SK-N-SH (cell line): Measurements from ENCODE around the gene AOC1. TPM values are rescaled to one million over a fixed set of nuclear protein-coding genes. Genes with fewer than 3 reads are reported as not detected.

Experiments used
- CTCF ChIA-PET: fragments of 300-600, 350-600 bp; formaldehyde crosslinking; extraction: SDS; loops from one replicate; lab custom pipeline; 2021; lab: Yijun Ruan, JAX
- POLR2A ChIA-PET: fragments of 350-600 bp; sonication (Branson Sonifier 250); formaldehyde crosslinking; extraction: SDS; loops from one replicate; lab custom pipeline; 2020; ENCODE audit warnings: antibody characterized with exemption, inconsistent platforms; lab: Yijun Ruan, JAX
- DNase-seq: peaks from one replicate; pipeline ENCODE4 v3.0.0; 2012
- H2AFZ ChIP-seq: fragments of 200-600 bp; sonication (generic); 2 replicates; pipeline ENCODE4 v1.8.1; 2016; ENCODE audit warnings: antibody characterized with exemption, mild to moderate bottlenecking, low read depth
- H3F3A ChIP-seq: fragments of 200-600 bp; sonication (generic); replicated peaks from 2 replicates; pipeline ENCODE3; 2016; ENCODE audit warnings: antibody characterized with exemption, mild to moderate bottlenecking; ENCODE audit not compliant: insufficient read depth
- H3K27ac ChIP-seq, 2 experiments: fragments of 200-500 bp in 1 of 2; fragments of 200-600 bp in 1 of 2; sonication (Bioruptor generic) in 1 of 2; sonication (generic), shearing (Covaris generic) in 1 of 2; 2 replicates each; pipeline versions ENCODE4 v1.5.1 to v1.6.1; 2014 to 2016; ENCODE audit warnings: low read depth in 2 of 2, inconsistent platforms in 1 of 2, low read length in 1 of 2, mild to moderate bottlenecking in 1 of 2, mixed read lengths in 1 of 2
- H3K27me3 ChIP-seq: fragments of 200-600 bp; sonication (generic), shearing (Covaris generic); 2 replicates; pipeline ENCODE4 v1.6.1; 2016; ENCODE audit warnings: mixed run types; ENCODE audit not compliant: insufficient read depth
- H3K36me3 ChIP-seq, 2 experiments: fragments of 200-500 bp in 1 of 2; fragments of 200-600 bp in 1 of 2; sonication (Bioruptor generic) in 1 of 2; sonication (generic) in 1 of 2; replicated peaks in 1 of 2; 2 replicates each; pipeline versions ENCODE3 to v1.5.1; 2014 to 2016; ENCODE audit warnings: low read length in 1 of 2, mild to moderate bottlenecking in 1 of 2; ENCODE audit not compliant: insufficient read depth in 2 of 2, control insufficient read depth in 1 of 2
- H3K4me1 ChIP-seq, 2 experiments: fragments of 200-500 bp in 1 of 2; fragments of 200-600 bp in 1 of 2; sonication (Bioruptor generic) in 1 of 2; sonication (generic), shearing (Covaris generic) in 1 of 2; 2 replicates each; pipeline versions ENCODE4 v1.5.1 to v1.6.1; 2014 to 2016; ENCODE audit warnings: low read depth in 1 of 2, low read length in 1 of 2, mixed run types in 1 of 2; ENCODE audit not compliant: insufficient read depth in 2 of 2, control insufficient read depth in 1 of 2
- H3K4me2 ChIP-seq: fragments of 200-600 bp; sonication (generic), shearing (Covaris generic); 2 replicates; pipeline ENCODE4 v1.6.1; 2017; ENCODE audit warnings: mixed run types
- H3K4me3 ChIP-seq, 2 experiments: fragments of 200-500 bp in 1 of 2; fragments of 200-600 bp in 1 of 2; sonication (Bioruptor generic) in 1 of 2; sonication (generic), shearing (Covaris generic) in 1 of 2; 2 replicates each; pipeline versions ENCODE4 v1.5.1 to v1.8.1; 2014 to 2016; ENCODE audit warnings: low read depth in 2 of 2, inconsistent platforms in 1 of 2, low read length in 1 of 2, mild to moderate bottlenecking in 1 of 2, mixed read lengths in 1 of 2, moderate library complexity in 1 of 2
- H3K79me2 ChIP-seq: fragments of 200-600 bp; sonication (generic); 2 replicates; pipeline ENCODE4 v1.8.1; 2017; ENCODE audit warnings: mild to moderate bottlenecking; ENCODE audit not compliant: insufficient read depth
- H3K9ac ChIP-seq: fragments of 200-600 bp; sonication (generic); 2 replicates; pipeline ENCODE4 v1.6.1; 2017; ENCODE audit warnings: mixed run types
- H3K9me2 ChIP-seq: fragments of 200-600 bp; sonication (generic); 2 replicates; pipeline ENCODE4 v1.6.1; 2017; ENCODE audit warnings: mixed run types
- H3K9me3 ChIP-seq: fragments of 200-600 bp; sonication (generic); 2 replicates; pipeline ENCODE4 v1.6.1; 2017; ENCODE audit warnings: mixed run types, mild to moderate bottlenecking, moderate library complexity
- H4K20me1 ChIP-seq: fragments of 200-600 bp; sonication (generic); 2 replicates; pipeline ENCODE4 v1.6.1; 2017; ENCODE audit warnings: mild to moderate bottlenecking, mixed run types; ENCODE audit not compliant: insufficient read depth
- CHD2 ChIP-seq: fragments of 150-350 bp; IDR thresholded peaks from 2 replicates; pipeline ENCODE4 v1.6.1; 2018; ENCODE audit warnings: low read length; ENCODE audit not compliant: partially characterized antibody
- ELF1 ChIP-seq: IDR thresholded peaks from 2 replicates; pipeline ENCODE4 v1.4.0; 2012
- EP300 ChIP-seq, 2 experiments: IDR thresholded peaks; 2 replicates each; pipeline versions ENCODE4 v1.4.0 to v1.6.1; 2012; ENCODE audit warnings: borderline replicate concordance in 1 of 2, low read depth in 1 of 2, low read length in 1 of 2
- EZH2phosphoT487 ChIP-seq: fragments of 200-600 bp; sonication (generic); IDR thresholded peaks from 2 replicates; pipeline ENCODE4 v1.6.1; 2017; ENCODE audit warnings: low read depth, mixed run types, mild to moderate bottlenecking, antibody characterized with exemption, moderate library complexity, borderline replicate concordance
- FOXM1 ChIP-seq: IDR thresholded peaks from 2 replicates; pipeline ENCODE4 v1.4.0; 2012; ENCODE audit warnings: low read depth, mild to moderate bottlenecking
- GATA2 ChIP-seq: sonication (generic); formaldehyde crosslinking; IDR thresholded peaks from 2 replicates; pipeline ENCODE4 v1.5.0; 2020; ENCODE audit warnings: mild to moderate bottlenecking, missing genetic modification reagents
- JUND ChIP-seq: IDR thresholded peaks from 2 replicates; pipeline ENCODE4 v1.4.0; 2012
- MEF2A ChIP-seq: IDR thresholded peaks from 2 replicates; pipeline ENCODE4 v1.4.0; 2012; ENCODE audit warnings: low read depth, borderline replicate concordance
- MXI1 ChIP-seq: IDR thresholded peaks from 2 replicates; pipeline ENCODE4 v1.6.1; 2012; ENCODE audit warnings: mild to moderate bottlenecking, low read depth, low read length, improper control_type of control experiment
- POLR2AphosphoS5 ChIP-seq: IDR thresholded peaks from 2 replicates; pipeline ENCODE4 v1.6.1; 2012; ENCODE audit warnings: low read depth, low read length
- RAD21 ChIP-seq: IDR thresholded peaks from 2 replicates; pipeline ENCODE4 v1.6.1; 2012; ENCODE audit warnings: mild to moderate bottlenecking, low read length
- RCOR1 ChIP-seq: fragments of 150-350 bp; IDR thresholded peaks from 2 replicates; pipeline ENCODE4 v1.6.1; 2017; ENCODE audit warnings: antibody characterized with exemption, low read length
- RFX5 ChIP-seq: IDR thresholded peaks from 2 replicates; pipeline ENCODE4 v1.6.1; 2012; ENCODE audit warnings: mild to moderate bottlenecking, improper control_type of control experiment, low read length
- SIN3A ChIP-seq: IDR thresholded peaks from 2 replicates; pipeline ENCODE4 v1.6.1; 2012; ENCODE audit warnings: low read depth, mild to moderate bottlenecking, low read length, moderate library complexity, borderline replicate concordance
- SMC3 ChIP-seq: IDR thresholded peaks from 2 replicates; pipeline ENCODE4 v1.6.1; 2012; ENCODE audit warnings: low read depth, low read length, improper control_type of control experiment
- TEAD4 ChIP-seq: IDR thresholded peaks from 2 replicates; pipeline ENCODE4 v1.4.0; 2012; ENCODE audit warnings: mild to moderate bottlenecking, borderline replicate concordance; ENCODE audit not compliant: insufficient read depth
- YY1 ChIP-seq: IDR thresholded peaks from 2 replicates; pipeline ENCODE4 v1.4.0; 2012; ENCODE audit warnings: low read depth, mild to moderate bottlenecking
- WGBS: methylation state at CpG from one replicate; pipeline ENCODE4 v1.1.6; 2017; ENCODE audit warnings: low lambda C conversion rate; 5-methylcytosine and 5-hydroxymethylcytosine counted together
- polyA plus RNA-seq, 3 experiments: library from polyadenylated mRNA; depleted of rRNA; stranded (reverse); fragments of >200 nt; gene quantifications; 2 replicates each; pipeline ENCODE4 v1.2.3, GENCODE V29; 2012
- TF ChIP-seq, protein P1 (sequence below): IDR thresholded peaks from 2 replicates; pipeline ENCODE4 v1.4.0; 2012; ENCODE audit warnings: low read depth, borderline replicate concordance
- TF ChIP-seq, protein P2 (sequence below): fragments of 200-600 bp; sonication (generic); IDR thresholded peaks from 2 replicates; pipeline ENCODE4 v1.6.1; 2017; ENCODE audit warnings: antibody characterized with exemption, mild to moderate bottlenecking, moderate library complexity
- TF ChIP-seq, protein P3 (sequence below): IDR thresholded peaks from 2 replicates; pipeline ENCODE4 v1.4.0; 2012; ENCODE audit warnings: low read depth, borderline replicate concordance

AOC1 gene
- polyA plus RNA-seq, 1 of the 3 experiments (the other 2 are of a cell fraction), result not detected

DNA sequence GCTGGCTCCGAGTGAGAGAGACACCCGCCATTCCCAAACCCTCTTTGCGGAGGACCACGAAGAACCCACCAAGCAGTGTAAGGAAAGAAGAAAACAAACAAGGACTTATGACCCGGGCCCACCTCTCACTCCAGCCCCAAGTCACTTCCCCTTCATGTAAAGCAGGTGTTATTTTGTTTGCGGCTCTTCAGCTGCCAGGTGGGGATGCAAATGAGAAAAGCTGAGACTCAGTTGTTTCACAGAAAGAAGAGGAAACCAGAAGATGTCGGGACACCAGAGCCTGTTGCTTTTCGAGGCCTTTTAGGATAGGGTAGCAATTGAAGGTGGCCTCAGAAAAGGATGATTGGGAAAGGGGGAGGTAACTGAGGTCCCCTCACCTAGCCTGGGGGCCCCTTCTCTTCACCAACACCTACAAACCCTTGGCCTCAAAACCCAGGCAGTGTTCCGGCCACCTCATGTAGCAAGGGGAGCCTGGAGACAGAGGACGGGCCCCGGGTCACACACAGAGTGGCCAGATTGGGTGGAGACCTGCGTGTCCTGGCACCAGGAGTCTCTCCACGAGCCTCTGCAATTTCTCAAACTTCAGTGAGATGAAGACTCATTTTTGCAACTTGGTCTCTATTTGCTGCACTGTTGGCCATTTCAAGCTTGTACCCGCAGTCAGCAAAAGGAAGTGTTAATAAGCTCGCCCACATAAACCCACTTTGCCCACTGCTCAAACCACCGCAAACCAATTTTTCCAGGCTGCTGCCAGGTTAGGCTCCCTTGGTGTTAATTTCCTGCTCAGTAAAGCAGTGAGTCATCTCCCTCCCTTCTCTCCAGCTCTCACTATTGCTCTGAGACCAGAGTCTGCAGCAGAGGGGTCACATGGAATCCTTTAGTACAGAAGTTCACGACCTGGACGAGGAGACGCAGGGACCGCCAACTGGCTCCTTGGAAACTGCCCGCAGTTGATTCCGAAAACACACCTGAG, 45.5 kb downstream of the AOC1 start:
- Histone ChIP-seq H3K4me2 (no peak overlapping the region), H3K36me3 (no peaks in the 10 kb centered on the region), H3F3A (no peaks in the 10 kb centered on the region), H2AFZ (no peak overlapping the region), H3K4me3 (no peak overlapping the region), H3K27ac (no peak overlapping the region), H3K27me3 (no peaks in the 10 kb centered on the region), H3K9me2 (no peaks in the 10 kb centered on the region), H4K20me1 (no peaks in the 10 kb centered on the region), H3K9me3 (no peaks in the 10 kb centered on the region), H3K4me1 (peaks cover 0 to 47% of the 10 kb centered on the region in 2 experiments; a peak in 1 of 4 replicates), H3K9ac (no peak overlapping the region), H3K79me2 (no peaks in the 10 kb centered on the region)
- POLR2A ChIA-PET, result interaction anchor here (0.8 to 1.6 kb wide), 5 partner anchors 65 to 120 kb away, joined by 3 to 8 read pairs (median 3); no protein-coding TSS in a partner anchor
- CTCF ChIA-PET, result interaction anchor here (0.6 to 13.8 kb wide), 80 partner anchors 9 to 512 kb away, joined by 3 to 280 read pairs (median 6); partner anchors contain the start of genes ABCB8, AOC1, CDK5 and KCNH2
- WGBS, result 56% methylated on average over 22 of the region's 22 CpGs
- TF ChIP-seq FOXM1 (no peak), JUND (no peak), MXI1 (no peak), ELF1 (no peak), MEF2A (no peak), POLR2AphosphoS5 (no peak), EP300 (IDR thresholded peaks at IDR 0.05; ENCODE audit: borderline replicate concordance in 1 of 2, low read depth in 1 of 2, low read length in 1 of 2) (no peak), YY1 (no peak), TEAD4 (no peak), RAD21 (no peak), EZH2phosphoT487 (no peak)
- no peak for DNase-seq

DNA sequence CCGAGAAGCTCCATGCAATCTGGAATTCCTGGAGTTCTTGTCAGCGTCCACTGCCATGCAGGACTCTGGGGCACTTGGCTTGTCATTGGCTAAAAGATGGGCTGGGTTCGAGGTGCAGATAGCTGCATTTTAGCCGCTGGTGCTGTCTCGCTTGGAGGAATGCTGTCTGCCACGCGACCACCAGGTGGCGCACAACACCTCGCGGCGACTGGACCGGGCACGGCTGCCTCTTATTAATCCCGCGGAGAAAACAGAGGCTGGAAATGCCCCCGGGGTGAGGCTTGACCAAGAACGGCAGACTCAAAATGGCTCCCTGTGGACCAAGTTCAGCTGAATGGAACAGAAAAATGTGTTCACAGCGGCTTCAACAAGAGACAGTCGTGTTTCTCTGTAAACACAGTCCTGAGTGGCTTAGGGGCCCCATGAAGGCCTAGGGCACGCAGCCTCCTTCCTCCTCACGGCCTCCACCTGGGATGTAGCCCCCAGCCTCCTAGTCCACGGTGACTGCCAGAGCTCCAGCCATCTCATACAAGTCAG, 46.2 kb downstream of the AOC1 start:
- H3K79me2 ChIP-seq, result no peaks in the 10 kb centered on the region
- TF ChIP-seq CHD2 (peak; percentile 60), RAD21 (peak; percentile 98), TEAD4 (no peak), RCOR1 (peak; percentile 63; the same call in 1 of the 2 replicates), GATA2 (CRISPR knock-in tag) (no peak), RFX5 (no peak), MXI1 (no peak), SIN3A (no peak), EP300 (IDR thresholded peaks at IDR 0.05; ENCODE audit: borderline replicate concordance in 1 of 2, low read depth in 1 of 2, low read length in 1 of 2) (no peak), SMC3 (peak; percentile 99), MEF2A (no peak), YY1 (no peak)
- TF ChIP-seq, protein P1, sequence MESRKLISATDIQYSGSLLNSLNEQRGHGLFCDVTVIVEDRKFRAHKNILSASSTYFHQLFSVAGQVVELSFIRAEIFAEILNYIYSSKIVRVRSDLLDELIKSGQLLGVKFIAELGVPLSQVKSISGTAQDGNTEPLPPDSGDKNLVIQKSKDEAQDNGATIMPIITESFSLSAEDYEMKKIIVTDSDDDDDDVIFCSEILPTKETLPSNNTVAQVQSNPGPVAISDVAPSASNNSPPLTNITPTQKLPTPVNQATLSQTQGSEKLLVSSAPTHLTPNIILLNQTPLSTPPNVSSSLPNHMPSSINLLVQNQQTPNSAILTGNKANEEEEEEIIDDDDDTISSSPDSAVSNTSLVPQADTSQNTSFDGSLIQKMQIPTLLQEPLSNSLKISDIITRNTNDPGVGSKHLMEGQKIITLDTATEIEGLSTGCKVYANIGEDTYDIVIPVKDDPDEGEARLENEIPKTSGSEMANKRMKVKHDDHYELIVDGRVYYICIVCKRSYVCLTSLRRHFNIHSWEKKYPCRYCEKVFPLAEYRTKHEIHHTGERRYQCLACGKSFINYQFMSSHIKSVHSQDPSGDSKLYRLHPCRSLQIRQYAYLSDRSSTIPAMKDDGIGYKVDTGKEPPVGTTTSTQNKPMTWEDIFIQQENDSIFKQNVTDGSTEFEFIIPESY, result no peak
- TF ChIP-seq, protein P2, sequence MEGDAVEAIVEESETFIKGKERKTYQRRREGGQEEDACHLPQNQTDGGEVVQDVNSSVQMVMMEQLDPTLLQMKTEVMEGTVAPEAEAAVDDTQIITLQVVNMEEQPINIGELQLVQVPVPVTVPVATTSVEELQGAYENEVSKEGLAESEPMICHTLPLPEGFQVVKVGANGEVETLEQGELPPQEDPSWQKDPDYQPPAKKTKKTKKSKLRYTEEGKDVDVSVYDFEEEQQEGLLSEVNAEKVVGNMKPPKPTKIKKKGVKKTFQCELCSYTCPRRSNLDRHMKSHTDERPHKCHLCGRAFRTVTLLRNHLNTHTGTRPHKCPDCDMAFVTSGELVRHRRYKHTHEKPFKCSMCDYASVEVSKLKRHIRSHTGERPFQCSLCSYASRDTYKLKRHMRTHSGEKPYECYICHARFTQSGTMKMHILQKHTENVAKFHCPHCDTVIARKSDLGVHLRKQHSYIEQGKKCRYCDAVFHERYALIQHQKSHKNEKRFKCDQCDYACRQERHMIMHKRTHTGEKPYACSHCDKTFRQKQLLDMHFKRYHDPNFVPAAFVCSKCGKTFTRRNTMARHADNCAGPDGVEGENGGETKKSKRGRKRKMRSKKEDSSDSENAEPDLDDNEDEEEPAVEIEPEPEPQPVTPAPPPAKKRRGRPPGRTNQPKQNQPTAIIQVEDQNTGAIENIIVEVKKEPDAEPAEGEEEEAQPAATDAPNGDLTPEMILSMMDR, result peak; percentile 99
- TF ChIP-seq, protein P3, sequence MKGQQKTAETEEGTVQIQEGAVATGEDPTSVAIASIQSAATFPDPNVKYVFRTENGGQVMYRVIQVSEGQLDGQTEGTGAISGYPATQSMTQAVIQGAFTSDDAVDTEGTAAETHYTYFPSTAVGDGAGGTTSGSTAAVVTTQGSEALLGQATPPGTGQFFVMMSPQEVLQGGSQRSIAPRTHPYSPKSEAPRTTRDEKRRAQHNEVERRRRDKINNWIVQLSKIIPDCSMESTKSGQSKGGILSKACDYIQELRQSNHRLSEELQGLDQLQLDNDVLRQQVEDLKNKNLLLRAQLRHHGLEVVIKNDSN, result no peak
- TF ChIP-seq, all 33 proteins: peak for 5
- POLR2A ChIA-PET, result interaction anchor here (0.8 to 1.6 kb wide), 5 partner anchors 64 to 120 kb away, joined by 3 to 8 read pairs (median 3); no protein-coding TSS in a partner anchor
- 18% methylated on average over 22 of the region's 22 CpGs for WGBS
- Histone ChIP-seq H3K4me1 (peaks cover 2 to 48% of the 10 kb centered on the region in 2 experiments; a peak in 2 of 4 replicates), H3K4me3 (no peak overlapping the region), H3K4me2 (no peak overlapping the region; the same call in 1 of the 2 replicates), H3K27ac (peak overlapping the region in 1 of 2 experiments; percentile 34; a peak in 1 of 4 replicates), H3K9me3 (no peaks in the 10 kb centered on the region), H3K27me3 (no peaks in the 10 kb centered on the region), H3K9ac (no peak overlapping the region), H3K9me2 (no peaks in the 10 kb centered on the region), H3F3A (peaks cover 1% of the 10 kb centered on the region), H2AFZ (no peak overlapping the region), H4K20me1 (no peaks in the 10 kb centered on the region), H3K36me3 (no peaks in the 10 kb centered on the region)
- CTCF ChIA-PET, result interaction anchor here (0.6 to 13.8 kb wide), 84 partner anchors 8 to 512 kb away, joined by 3 to 280 read pairs (median 6); partner anchors contain the start of genes ABCB8, AOC1, CDK5 and KCNH2
- peak; percentile 90 for DNase-seq
